Measurements from ENCODE around the gene CDRT15L2. TPM values are rescaled to one million over a fixed set of nuclear protein-coding genes. Genes with fewer than 3 reads are reported as not detected.
"Not testable (repeated sequence)": the region's sequence is repeated elsewhere in the genome, so short reads cannot be mapped to it uniquely, and the experiment has no call there.

Gene CDRT15L2
- total and polyA plus RNA-seq, 8 donors: not detected

DNA sequence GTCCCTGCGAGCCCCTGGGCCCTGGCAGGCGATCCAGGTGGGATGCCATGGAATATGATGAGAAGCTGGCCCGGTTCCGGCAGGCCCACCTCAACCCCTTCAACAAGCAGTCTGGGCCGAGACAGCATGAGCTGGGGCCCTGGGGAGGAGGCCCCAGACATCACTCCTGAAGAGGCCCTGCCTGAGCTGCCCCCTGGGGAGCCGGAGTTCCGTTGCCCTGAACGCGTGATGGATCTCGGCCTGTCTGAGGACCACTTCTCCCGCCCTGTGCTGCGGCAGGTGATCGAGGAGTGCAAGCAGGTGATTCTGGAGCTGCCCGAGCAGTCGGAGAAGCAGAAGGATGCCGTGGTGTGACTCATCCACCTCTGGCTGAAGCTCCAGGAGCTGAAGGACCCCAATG is 33.1 kb downstream of the CDRT15L2 start:
- Histone ChIP-seq H3K36me3 (no peaks in the 10 kb centered on the region), H3K27me3 (no peaks in the 10 kb centered on the region), H3K27ac (no peak overlapping the region), H3K4me3 (no peak overlapping the region), H3K9me3 (no peaks in the 10 kb centered on the region), H3K4me1 (no peaks in the 10 kb centered on the region)
- 77 to 88% methylated on average over 16 of the region's 16 CpGs for WGBS, 2 donors
- ATAC-seq (no peak), FAIRE-seq (no peak), DNase-seq (peak in 1 of 6 donors; percentile 49)
- intact Hi-C loops (cut with DNase I): no loop called here
- TF ChIP-seq CTCF (IDR thresholded peaks at IDR 0.05): no peak

DNA sequence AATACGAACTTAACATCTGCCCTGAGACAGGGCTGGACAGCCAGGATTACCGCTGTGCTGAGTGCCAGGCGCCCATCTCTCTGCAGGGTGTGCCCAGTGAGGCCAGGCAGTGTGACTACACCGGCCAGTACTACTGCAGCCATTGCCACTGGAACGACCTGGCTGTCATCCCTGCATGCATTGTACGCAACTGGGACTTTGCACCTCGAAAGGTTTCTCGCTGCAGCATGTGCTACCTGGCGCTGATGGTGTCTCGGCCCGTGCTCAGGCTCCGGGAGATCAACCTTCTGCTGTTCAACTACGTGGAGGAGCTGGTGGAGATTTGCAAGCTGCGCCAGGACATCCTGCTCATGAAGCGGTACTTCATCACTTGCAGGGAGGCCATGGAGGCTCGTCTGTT is 33.7 kb downstream of the CDRT15L2 start:
- no peaks in the 10 kb centered on the region for H3K4me1 ChIP-seq
- no peaks in the 10 kb centered on the region for H3K27me3 ChIP-seq
- intact Hi-C loops (cut with DNase I): no loop called here
- H3K4me3 ChIP-seq: no peak overlapping the region
- DNase-seq (no peak), ATAC-seq (no peak), FAIRE-seq (no peak)
- H3K36me3 ChIP-seq: no peaks in the 10 kb centered on the region
- no peak for TF ChIP-seq CTCF (IDR thresholded peaks at IDR 0.05)
- no peaks in the 10 kb centered on the region for H3K9me3 ChIP-seq
- no peak overlapping the region for H3K27ac ChIP-seq
- 74 to 82% methylated on average over 16 of the region's 16 CpGs for WGBS, 2 donors

DNA sequence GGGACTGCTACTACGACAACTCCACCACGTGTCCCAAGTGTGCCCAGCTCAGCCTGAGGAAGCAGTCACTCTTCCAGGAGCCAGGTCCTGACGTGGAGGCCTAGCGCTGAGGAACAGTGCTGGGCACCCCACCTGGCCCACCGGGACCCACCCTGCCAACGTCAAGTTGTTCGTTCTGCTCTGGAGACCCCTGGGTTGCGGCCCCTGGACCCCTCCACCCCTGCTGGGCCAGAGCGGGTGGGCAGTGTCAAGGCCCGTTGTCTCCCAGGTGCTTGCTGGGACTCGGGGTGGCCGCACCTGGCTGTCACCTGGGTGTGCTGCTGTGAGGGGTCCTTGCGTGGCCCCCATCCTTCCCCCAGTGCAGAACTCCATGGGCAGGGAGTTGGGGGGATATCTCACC is 34.4 kb downstream of the CDRT15L2 start:
- no peak for FAIRE-seq
- intact Hi-C loops (cut with DNase I): no loop called here
- no peak for TF ChIP-seq CTCF (IDR thresholded peaks at IDR 0.05)
- no peak for DNase-seq
- no peaks in the 10 kb centered on the region for H3K9me3 ChIP-seq
- no peaks in the 10 kb centered on the region for H3K27me3 ChIP-seq
- 78 to 86% methylated on average over 13 of the region's 13 CpGs for WGBS, 2 donors
- H3K27ac ChIP-seq: no peak overlapping the region
- H3K36me3 ChIP-seq: no peaks in the 10 kb centered on the region
- H3K4me3 ChIP-seq: no peak overlapping the region
- H3K4me1 ChIP-seq: no peaks in the 10 kb centered on the region
- ATAC-seq: no peak

DNA sequence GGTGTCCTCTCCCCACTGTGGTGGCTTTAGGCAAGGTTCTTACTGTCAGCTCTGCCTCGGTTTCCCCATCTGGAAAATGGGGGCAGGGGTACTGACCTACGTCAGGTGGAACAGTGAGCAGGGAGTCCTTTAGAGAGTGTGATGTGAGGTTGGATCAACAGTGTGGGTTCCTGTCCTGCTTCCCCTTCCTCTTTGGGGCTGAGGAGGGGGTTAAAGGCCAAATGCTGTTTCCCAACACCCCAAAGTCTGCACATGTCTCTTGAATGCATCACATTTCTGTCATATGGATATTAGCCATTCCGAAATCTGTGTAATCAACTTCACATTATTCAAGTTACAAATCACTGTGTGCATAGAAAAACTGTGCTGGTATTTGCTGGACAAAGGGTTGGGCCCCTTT is 35.9 kb downstream of the CDRT15L2 start:
- H3K27ac ChIP-seq; ATAC-seq; FAIRE-seq; H3K9me3 ChIP-seq; H3K36me3 ChIP-seq; H3K27me3 ChIP-seq; H3K4me1 ChIP-seq; H3K4me3 ChIP-seq; intact Hi-C loops (cut with DNase I); DNase-seq: not testable (repeated sequence)
- 44 to 56% methylated on average over 3 of the region's 3 CpGs for WGBS, 2 donors

Other genes starting within 250 kb of the CDRT15L2 start
- not detected for gene LGALS9B, start 112.2 kb upstream of the CDRT15L2 start, total RNA-seq
- not detected for gene LGALS9B, start 112.2 kb upstream of the CDRT15L2 start, polyA plus RNA-seq

Measured in pancreas (tissue), 10 donors.